Adrenal gland (tissue), 12 donors: ENCODE results near the gene DGKA. TPM values are rescaled to one million over a fixed set of nuclear protein-coding genes. Genes with fewer than 3 reads are reported as not detected.

Source experiments
- DNase-seq, 7 donors: peaks; one replicate each; pipeline ENCODE4 v3.0.0-alpha.2; 2019 to 2020
- H3K27ac ChIP-seq, 5 donors: fragments of 200-600 bp; sonication (generic) in 4 of 5; 1 replicate in 3 of 5; 2 replicates in 2 of 5; pipeline versions ENCODE4 v1.5.1 to v1.8.0; 2016 to 2020; ENCODE audit warnings: mild to moderate bottlenecking in 1 of 5
- H3K27me3 ChIP-seq: fragments of 200-600 bp; 2 replicates; pipeline ENCODE4 v1.8.0; 2021
- H3K36me3 ChIP-seq, 2 donors: fragments of 200-600 bp; replicated peaks in 1 of 2; 1 replicate in 1 of 2; 2 replicates in 1 of 2; pipeline versions ENCODE4 v1.5.1 to v1.8.0; 2018 to 2022
- H3K4me1 ChIP-seq, 2 donors: fragments of 200-600 bp; replicated peaks in 1 of 2; 1 replicate in 1 of 2; 2 replicates in 1 of 2; pipeline versions ENCODE4 v1.5.1 to v1.8.0; 2018 to 2021
- H3K4me3 ChIP-seq, 4 donors: fragments of 200-600 bp; sonication (generic) in 3 of 4; one replicate each; pipeline ENCODE4 v1.5.1; 2016 to 2018
- H3K9me3 ChIP-seq, 3 donors: fragments of 200-600 bp; sonication (generic) in 1 of 3; replicated peaks in 1 of 3; 1 replicate in 2 of 3; 2 replicates in 1 of 3; pipeline versions ENCODE4 v1.5.1 to v1.8.0; 2016 to 2021
- CTCF ChIP-seq, 6 experiments: fragments of 450-650 bp in 4 of 6; fragments of 200-600 bp in 2 of 6; sonication (generic) in 1 of 6; IDR thresholded peaks; 1 replicate in 5 of 6; 2 replicates in 1 of 6; pipeline versions ENCODE4 v1.5.1 to v1.8.0; 2016 to 2021; ENCODE audit warnings: antibody characterized with exemption in 6 of 6, mild to moderate bottlenecking in 2 of 6, moderate library complexity in 1 of 6
- POLR2A ChIP-seq, 2 donors: fragments of 450-650 bp; IDR thresholded peaks; one replicate each; pipeline ENCODE4 v1.6.1; 2017; ENCODE audit warnings: antibody characterized with exemption in 2 of 2, mild to moderate bottlenecking in 2 of 2, moderate library complexity in 1 of 2
- WGBS, 4 donors: extraction: QIAGEN DNeasy Blood & Tissue Kit in 2 of 4; methylation state at CpG; one replicate each; pipeline versions ENCODE4 v1.1.5 to v1.1.7; 2013 to 2017; 5-methylcytosine and 5-hydroxymethylcytosine counted together
- intact Hi-C, 2 donors: fragments of 100-400 bp; cut with DNase I; formaldehyde crosslinking; loops; one replicate each; pipeline versions ENCODE4 v1.14.1 to v1.15.0; 2022 to 2023
- polyA plus RNA-seq, 3 donors: library from polyadenylated mRNA; stranded (reverse); fragments of 200-250 nt in 2 of 3; fragments of 350-450 nt in 1 of 3; fragmentation: Illumina TruSeq in 1 of 3; extraction: RNeasy Lipid Tissue Mini Kit (QIAGEN cat#74804) in 1 of 3; gene quantifications; one replicate each; pipeline ENCODE4 v1.2.3, GENCODE V29; 2013 to 2014
- total RNA-seq, 9 donors: library from RNA; depleted of rRNA in 4 of 9; stranded (reverse); fragments of >200 nt in 4 of 9; fragments of 120-200 nt in 1 of 9; fragmentation: NEBNext Ultra II Directional in 1 of 9; extraction: Animal tissue kit (Norgen Biotek cat#: 25700) in 1 of 9; gene quantifications; one replicate each; pipeline versions ENCODE4 v1.1.0 to v1.2.4, GENCODE V29; 2013 to 2023
- donor health status: healthy with polysubstance abuse.
- donor health status: Bipolar disorder and iron deficiency.
- donor health status: DM: yes; HTN: yes; CAD: no.
- donor health status: DM: no; HTN: no; CAD: no.
- donor health status: DM: no; HTN: no; CAD: no.
- donor health status: DM: yes; HTN: yes; CAD: no.

DGKA gene
- total and polyA plus RNA-seq, 12 donors = 16.0 to 116 (median 34.2) TPM

GRCh38 chr12:55957106-55957859 is 26.3 kb downstream of the DGKA start:
- Histone ChIP-seq H3K9me3 (no peaks in the 10 kb centered on the region), H3K27me3 (no peaks in the 10 kb centered on the region), H3K4me1 (no peaks in the 10 kb centered on the region), H3K4me3 (no peak overlapping the region), H3K36me3 (peaks cover 0 to 3% of the 10 kb centered on the region in 2 donors), H3K27ac (no peak overlapping the region)
- 78 to 86% (median 84%) methylated on average over 4 to 5 of the region's 5 CpGs; no CpG with 5 or more reads in 1 of the 4 donors for WGBS, 4 donors
- DNase-seq = no peak
- intact Hi-C loops = no loop called here
- no peak for TF ChIP-seq POLR2A (IDR thresholded peaks at IDR 0.05)

GRCh38 chr12:55963760-55964159 is 32.8 kb downstream of the DGKA start:
- Histone ChIP-seq H3K27me3 (no peaks in the 10 kb centered on the region), H3K9me3 (no peaks in the 10 kb centered on the region), H3K27ac (no peak overlapping the region), H3K4me3 (no peak overlapping the region), H3K36me3 (no peaks in the 10 kb centered on the region), H3K4me1 (peaks cover 6 to 11% of the 10 kb centered on the region in 2 donors)
- 84 to 91% (median 90%) methylated on average over 2 of the region's 2 CpGs for WGBS, 4 donors
- DNase-seq = no peak
- intact Hi-C loops = no loop called here
- no peak for TF ChIP-seq POLR2A (IDR thresholded peaks at IDR 0.05)
- no peak for TF ChIP-seq CTCF (IDR thresholded peaks at IDR 0.05)

- Histone ChIP-seq H3K27me3 (no peaks in the 10 kb centered on the region), H3K4me1 (peaks cover 6 to 11% of the 10 kb centered on the region in 2 donors), H3K4me3 (no peak overlapping the region), H3K9me3 (no peaks in the 10 kb centered on the region), H3K36me3 (no peaks in the 10 kb centered on the region), H3K27ac (no peak overlapping the region)
- TF ChIP-seq CTCF (IDR thresholded peaks at IDR 0.05) = no peak
- TF ChIP-seq POLR2A (IDR thresholded peaks at IDR 0.05) = no peak
- intact Hi-C loops = no loop called here
- WGBS, 4 donors = 63 to 78% (median 75%) methylated on average over 5 of the region's 5 CpGs
- DNase-seq = no peak
These were observed 34.3 kb downstream of the DGKA start for GRCh38 chr12:55965240-55965639.

- Histone ChIP-seq H3K36me3 (no peaks in the 10 kb centered on the region), H3K4me1 (peaks cover 6 to 11% of the 10 kb centered on the region in 2 donors), H3K4me3 (peak within 1 kb of the TSS; percentile 21 to 77 (median 39)), H3K27me3 (no peaks in the 10 kb centered on the region), H3K27ac (peak within 1 kb of the TSS in 4 of 5 donors; percentile 46 to 88 (median 66)), H3K9me3 (no peaks in the 10 kb centered on the region)
- DNase-seq = peak in 1 of 7 donors; percentile 19
- intact Hi-C loops = no loop called here
- 4 to 16% (median 11%) methylated on average over 4 of the region's 4 CpGs for WGBS, 4 donors
- TF ChIP-seq CTCF (IDR thresholded peaks at IDR 0.05) = no peak
- TF ChIP-seq POLR2A (IDR thresholded peaks at IDR 0.05) = no peak
These were observed 35.0 kb downstream of the DGKA start, which contains the start of gene PMEL for GRCh38 chr12:55965941-55966407. Gene PMEL (minus strand): TSS chr12:55966042. CDS start chr12:55966011, 31 bp downstream.
